ENCODE data around the gene CFD.

DNA sequence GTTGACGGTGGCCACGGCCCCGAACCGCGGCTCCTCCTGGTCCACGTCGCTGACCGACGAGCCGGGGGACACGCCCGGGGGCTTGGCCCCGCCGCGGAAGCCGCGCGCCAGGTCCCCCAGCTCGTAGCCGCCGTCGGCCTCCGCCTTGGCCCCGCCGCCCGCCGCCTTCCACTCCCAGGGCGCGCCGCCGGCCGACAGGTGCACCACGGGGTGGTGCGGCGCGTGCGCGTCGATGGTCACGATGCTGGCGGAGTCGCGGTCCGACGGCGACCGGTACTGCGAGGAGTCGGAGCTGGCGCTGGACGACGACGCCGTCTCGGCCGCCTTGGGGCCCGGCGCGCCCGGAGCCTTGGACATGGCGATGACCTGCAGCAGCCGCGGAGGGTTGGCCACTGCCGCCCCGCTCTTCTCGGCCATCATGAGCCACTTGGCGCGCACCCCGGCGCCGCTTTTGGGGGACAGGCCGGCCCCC is 46.7 kb upstream of the CFD start:
- TF ChIP-seq, protein P1, sequence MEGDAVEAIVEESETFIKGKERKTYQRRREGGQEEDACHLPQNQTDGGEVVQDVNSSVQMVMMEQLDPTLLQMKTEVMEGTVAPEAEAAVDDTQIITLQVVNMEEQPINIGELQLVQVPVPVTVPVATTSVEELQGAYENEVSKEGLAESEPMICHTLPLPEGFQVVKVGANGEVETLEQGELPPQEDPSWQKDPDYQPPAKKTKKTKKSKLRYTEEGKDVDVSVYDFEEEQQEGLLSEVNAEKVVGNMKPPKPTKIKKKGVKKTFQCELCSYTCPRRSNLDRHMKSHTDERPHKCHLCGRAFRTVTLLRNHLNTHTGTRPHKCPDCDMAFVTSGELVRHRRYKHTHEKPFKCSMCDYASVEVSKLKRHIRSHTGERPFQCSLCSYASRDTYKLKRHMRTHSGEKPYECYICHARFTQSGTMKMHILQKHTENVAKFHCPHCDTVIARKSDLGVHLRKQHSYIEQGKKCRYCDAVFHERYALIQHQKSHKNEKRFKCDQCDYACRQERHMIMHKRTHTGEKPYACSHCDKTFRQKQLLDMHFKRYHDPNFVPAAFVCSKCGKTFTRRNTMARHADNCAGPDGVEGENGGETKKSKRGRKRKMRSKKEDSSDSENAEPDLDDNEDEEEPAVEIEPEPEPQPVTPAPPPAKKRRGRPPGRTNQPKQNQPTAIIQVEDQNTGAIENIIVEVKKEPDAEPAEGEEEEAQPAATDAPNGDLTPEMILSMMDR (conservative IDR thresholded peaks at IDR 0.05; ENCODE audit: low read depth in 2 of 2) = no peak
- TF ChIP-seq POLR2AphosphoS5 (IDR thresholded peaks at IDR 0.05; ENCODE audit: low read depth) = no peak; the same call in 1 of the 2 replicates
- TF ChIP-seq, protein P2, sequence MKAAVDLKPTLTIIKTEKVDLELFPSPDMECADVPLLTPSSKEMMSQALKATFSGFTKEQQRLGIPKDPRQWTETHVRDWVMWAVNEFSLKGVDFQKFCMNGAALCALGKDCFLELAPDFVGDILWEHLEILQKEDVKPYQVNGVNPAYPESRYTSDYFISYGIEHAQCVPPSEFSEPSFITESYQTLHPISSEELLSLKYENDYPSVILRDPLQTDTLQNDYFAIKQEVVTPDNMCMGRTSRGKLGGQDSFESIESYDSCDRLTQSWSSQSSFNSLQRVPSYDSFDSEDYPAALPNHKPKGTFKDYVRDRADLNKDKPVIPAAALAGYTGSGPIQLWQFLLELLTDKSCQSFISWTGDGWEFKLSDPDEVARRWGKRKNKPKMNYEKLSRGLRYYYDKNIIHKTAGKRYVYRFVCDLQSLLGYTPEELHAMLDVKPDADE (IDR thresholded peaks at IDR 0.05) = no peak
- TF ChIP-seq EZH2phosphoT487 (IDR thresholded peaks at IDR 0.05; ENCODE audit: unreplicated experiment) = no peak
- TF ChIP-seq EZH2 (IDR thresholded peaks at IDR 0.05; ENCODE audit: low read depth, unreplicated experiment) = no peak
- TF ChIP-seq REST (IDR thresholded peaks at IDR 0.05; ENCODE audit: unreplicated experiment) = no peak

Measured in GM23338 (cell line).